ENCODE measurements around the gene FBN1. TPM values are rescaled to one million over a fixed set of nuclear protein-coding genes. Genes with fewer than 3 reads are reported as not detected.
A peak's percentile ranks its signal among the peaks of the same experiment; 100 is the strongest.

The FBN1 gene
- total and polyA plus RNA-seq, 7 donors = 1.2 to 173 (median 57.0) TPM

- WGBS, 2 donors = 81 to 89% methylated on average over 5 of the region's 5 CpGs
- Histone ChIP-seq H3K4me1 (no peaks in the 10 kb centered on the region), H3K9me3 (no peaks in the 10 kb centered on the region), H3K27ac (peak overlapping the region in 3 of 4 donors; percentile 23 to 66 (median 54)), H3K36me3 (no peaks in the 10 kb centered on the region), H3K27me3 (no peaks in the 10 kb centered on the region), H3K4me3 (no peak overlapping the region)
- TF ChIP-seq POLR2A (IDR thresholded peaks at IDR 0.05) (no peak), CTCF (IDR thresholded peaks at IDR 0.05) (no peak), EP300 (IDR thresholded peaks at IDR 0.05) (no peak), POLR2AphosphoS5 (IDR thresholded peaks at IDR 0.05) (no peak)
- no peak for DNase-seq
- intact Hi-C loops (cut with DNase I) = no loop called here
Measured at GRCh38 chr15:48396020-48396419, 249.5 kb downstream of the FBN1 start.

- peak overlapping the region in 3 of 4 donors; percentile 18 to 66 (median 54) for H3K27ac ChIP-seq
- TF ChIP-seq CTCF (IDR thresholded peaks at IDR 0.05) (no peak), POLR2AphosphoS5 (IDR thresholded peaks at IDR 0.05) (peak in 2 of 4 donors; percentile 20 to 32)
- H3K9me3 ChIP-seq = no peaks in the 10 kb centered on the region
- no peak overlapping the region for H3K4me3 ChIP-seq
- WGBS, 2 donors = 75 to 95% methylated on average over 5 of the region's 5 CpGs
- DNase-seq = peak; percentile 88
- intact Hi-C loops (cut with DNase I) = no loop called here
- H3K4me1 ChIP-seq = no peaks in the 10 kb centered on the region
- H3K27me3 ChIP-seq = no peaks in the 10 kb centered on the region
- no peaks in the 10 kb centered on the region for H3K36me3 ChIP-seq
Measured at GRCh38 chr15:48395521-48396011, 249.9 kb downstream of the FBN1 start.

GRCh38 chr15:48394970-48395369 lies 250.5 kb downstream of the FBN1 start:
- no peak for DNase-seq
- WGBS, 2 donors = 86 to 89% methylated on average over 4 of the region's 4 CpGs
- H3K9me3 ChIP-seq = no peaks in the 10 kb centered on the region
- no peaks in the 10 kb centered on the region for H3K36me3 ChIP-seq
- H3K4me3 ChIP-seq = no peak overlapping the region
- TF ChIP-seq POLR2A (IDR thresholded peaks at IDR 0.05) (no peak), CTCF (IDR thresholded peaks at IDR 0.05) (no peak), EP300 (IDR thresholded peaks at IDR 0.05) (no peak), POLR2AphosphoS5 (IDR thresholded peaks at IDR 0.05) (no peak)
- H3K27me3 ChIP-seq = no peaks in the 10 kb centered on the region
- H3K27ac ChIP-seq = peak overlapping the region in 3 of 4 donors; percentile 18 to 66 (median 54)
- intact Hi-C loops (cut with DNase I) = no loop called here
- H3K4me1 ChIP-seq = no peaks in the 10 kb centered on the region

- peaks cover 0 to 6% (median under 1%) of the 10 kb centered on the region in 4 donors for H3K4me1 ChIP-seq
Measured at GRCh38 chr15:48393645-48394506, 251.6 kb downstream of the FBN1 start.

More at GRCh38 chr15:48393645-48394506, 251.6 kb downstream of the FBN1 start:
- Histone ChIP-seq H3K36me3 (no peaks in the 10 kb centered on the region), H3K27ac (peak overlapping the region in 3 of 4 donors; percentile 18 to 56 (median 54)), H3K9me3 (no peaks in the 10 kb centered on the region), H3K27me3 (no peaks in the 10 kb centered on the region), H3K4me3 (no peak overlapping the region)
- TF ChIP-seq EP300 (IDR thresholded peaks at IDR 0.05) (no peak), POLR2A (IDR thresholded peaks at IDR 0.05) (no peak), POLR2AphosphoS5 (IDR thresholded peaks at IDR 0.05) (no peak), CTCF (IDR thresholded peaks at IDR 0.05) (no peak)
- intact Hi-C loops (cut with DNase I) = no loop called here
- DNase-seq = no peak
- WGBS, 2 donors = 51 to 74% methylated on average over 15 of the region's 15 CpGs

Data from sigmoid colon (tissue), 7 donors.